Right atrium auricular region (tissue), 2 donors: ENCODE results near the gene SEMA5A. TPM values are rescaled to one million over a fixed set of nuclear protein-coding genes. Genes with fewer than 3 reads are reported as not detected.

Experiments
- DNase-seq: peaks from one replicate; pipeline ENCODE4 v3.0.0-alpha.2; 2019; ENCODE audit warnings: low spot score
- H3K27ac ChIP-seq, 2 donors: fragments of 200-600 bp; sonication (generic); 1 replicate in 1 of 2; 2 replicates in 1 of 2; pipeline ENCODE4 v1.5.1; 2016 to 2019
- H3K27me3 ChIP-seq, 2 donors: fragments of 200-600 bp; sonication (generic); one replicate each; pipeline versions ENCODE4 v1.5.1 to v1.6.0; 2017 to 2019
- H3K36me3 ChIP-seq: fragments of 200-600 bp; sonication (generic); one replicate; pipeline ENCODE4 v1.5.1; 2016
- H3K4me1 ChIP-seq, 2 donors: fragments of 200-600 bp; sonication (generic); one replicate each; pipeline versions ENCODE4 v1.5.1 to v1.6.0; 2017 to 2019
- H3K4me3 ChIP-seq, 2 donors: fragments of 200-600 bp; sonication (generic); 1 replicate in 1 of 2; 2 replicates in 1 of 2; pipeline ENCODE4 v1.5.1; 2017 to 2019; ENCODE audit warnings: mild to moderate bottlenecking in 1 of 2, moderate library complexity in 1 of 2
- H3K9me3 ChIP-seq, 2 donors: fragments of 200-600 bp; sonication (generic); one replicate each; pipeline ENCODE4 v1.5.1; 2019
- total RNA-seq, 2 donors: library from RNA; depleted of rRNA; stranded (reverse); fragments of >200 nt; gene quantifications; one replicate each; pipeline ENCODE4 v1.1.0, GENCODE V29; 2016
- TF ChIP-seq, protein P1 (sequence below), 2 donors: fragments of 200-600 bp; sonication (generic); IDR thresholded peaks; one replicate each; pipeline ENCODE4 v1.5.1; 2019; ENCODE audit warnings: antibody characterized with exemption in 2 of 2

SEMA5A gene
- total RNA-seq, 2 donors from 2014 or later, result 14.1 to 26.2 TPM

DNA sequence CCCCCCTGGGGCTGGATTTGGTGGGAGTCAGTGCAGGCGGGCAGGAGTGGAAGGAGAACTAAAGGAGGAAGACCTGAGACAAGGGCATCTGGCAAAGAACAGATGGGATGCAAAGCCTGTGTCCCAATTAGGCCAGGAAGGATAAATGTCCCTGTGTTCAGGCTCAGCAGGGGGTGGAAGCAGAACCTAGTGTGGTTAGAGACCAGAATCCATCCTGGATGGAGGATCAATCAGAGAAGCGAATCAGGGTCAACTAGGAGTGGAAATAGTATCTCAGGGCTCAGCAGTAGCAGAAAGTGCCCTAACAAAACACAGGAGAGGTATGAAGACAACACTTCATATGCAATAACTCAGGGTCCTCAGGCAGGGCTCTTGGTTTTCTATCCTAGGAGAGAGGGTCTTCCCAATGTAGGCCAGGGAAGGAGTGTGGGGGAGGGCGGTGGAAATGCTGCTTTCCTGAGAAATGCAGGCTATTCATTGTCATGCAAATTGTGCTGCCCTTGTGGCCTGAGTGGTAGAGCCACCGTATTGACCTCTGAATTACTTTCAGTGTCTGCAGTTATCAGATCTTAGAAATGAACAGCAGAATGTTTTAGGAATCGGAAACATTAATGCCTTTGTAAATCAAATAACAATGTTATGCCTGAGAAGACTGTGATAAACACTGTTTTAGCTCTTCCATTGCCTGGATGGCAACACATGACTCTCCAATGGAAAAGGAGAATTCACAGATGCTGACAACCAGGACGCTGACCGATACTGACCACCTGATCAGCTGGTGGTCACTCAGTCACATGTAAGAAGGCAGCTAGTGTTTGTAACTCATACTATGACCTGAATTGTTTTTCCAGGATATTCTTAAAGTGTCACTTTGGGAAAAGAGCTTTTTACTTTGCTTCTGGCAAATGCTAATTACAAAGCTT is 323.6 kb downstream of the SEMA5A start:
- TF ChIP-seq, protein P1, sequence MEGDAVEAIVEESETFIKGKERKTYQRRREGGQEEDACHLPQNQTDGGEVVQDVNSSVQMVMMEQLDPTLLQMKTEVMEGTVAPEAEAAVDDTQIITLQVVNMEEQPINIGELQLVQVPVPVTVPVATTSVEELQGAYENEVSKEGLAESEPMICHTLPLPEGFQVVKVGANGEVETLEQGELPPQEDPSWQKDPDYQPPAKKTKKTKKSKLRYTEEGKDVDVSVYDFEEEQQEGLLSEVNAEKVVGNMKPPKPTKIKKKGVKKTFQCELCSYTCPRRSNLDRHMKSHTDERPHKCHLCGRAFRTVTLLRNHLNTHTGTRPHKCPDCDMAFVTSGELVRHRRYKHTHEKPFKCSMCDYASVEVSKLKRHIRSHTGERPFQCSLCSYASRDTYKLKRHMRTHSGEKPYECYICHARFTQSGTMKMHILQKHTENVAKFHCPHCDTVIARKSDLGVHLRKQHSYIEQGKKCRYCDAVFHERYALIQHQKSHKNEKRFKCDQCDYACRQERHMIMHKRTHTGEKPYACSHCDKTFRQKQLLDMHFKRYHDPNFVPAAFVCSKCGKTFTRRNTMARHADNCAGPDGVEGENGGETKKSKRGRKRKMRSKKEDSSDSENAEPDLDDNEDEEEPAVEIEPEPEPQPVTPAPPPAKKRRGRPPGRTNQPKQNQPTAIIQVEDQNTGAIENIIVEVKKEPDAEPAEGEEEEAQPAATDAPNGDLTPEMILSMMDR (IDR thresholded peaks at IDR 0.05), result no peak
- H3K9me3 ChIP-seq, result no peaks in the 10 kb centered on the region
- H3K4me1 ChIP-seq, result no peaks in the 10 kb centered on the region
- no peaks in the 10 kb centered on the region for H3K27me3 ChIP-seq
- H3K4me3 ChIP-seq, result no peak overlapping the region
- no peaks in the 10 kb centered on the region for H3K36me3 ChIP-seq
- no peak for DNase-seq
- H3K27ac ChIP-seq, result no peak overlapping the region

DNA sequence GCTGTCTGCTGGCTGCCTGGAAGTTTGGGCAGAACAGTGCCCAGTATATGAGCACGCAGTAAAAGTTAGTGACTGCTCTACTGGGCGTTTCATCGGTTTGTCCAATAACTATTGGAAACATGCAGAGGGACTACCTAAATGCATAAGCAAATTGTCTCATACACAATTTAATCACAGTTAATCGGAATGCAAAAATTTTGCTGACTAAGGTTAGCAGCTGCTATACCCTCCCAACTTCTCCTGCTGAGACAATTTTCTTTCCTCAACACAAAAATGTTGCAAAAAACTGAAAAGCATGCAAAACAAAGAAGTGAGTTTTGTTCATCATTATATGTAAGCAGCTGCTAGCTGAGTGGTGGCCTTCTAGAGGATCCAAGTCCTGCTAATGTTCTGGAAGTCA is 327.5 kb downstream of the SEMA5A start:
- no peaks in the 10 kb centered on the region for H3K36me3 ChIP-seq
- TF ChIP-seq, protein P1 (IDR thresholded peaks at IDR 0.05), result no peak
- no peak overlapping the region for H3K27ac ChIP-seq
- H3K9me3 ChIP-seq, result no peaks in the 10 kb centered on the region
- H3K27me3 ChIP-seq, result no peaks in the 10 kb centered on the region
- no peak overlapping the region for H3K4me3 ChIP-seq
- H3K4me1 ChIP-seq, result no peaks in the 10 kb centered on the region
- no peak for DNase-seq

DNA sequence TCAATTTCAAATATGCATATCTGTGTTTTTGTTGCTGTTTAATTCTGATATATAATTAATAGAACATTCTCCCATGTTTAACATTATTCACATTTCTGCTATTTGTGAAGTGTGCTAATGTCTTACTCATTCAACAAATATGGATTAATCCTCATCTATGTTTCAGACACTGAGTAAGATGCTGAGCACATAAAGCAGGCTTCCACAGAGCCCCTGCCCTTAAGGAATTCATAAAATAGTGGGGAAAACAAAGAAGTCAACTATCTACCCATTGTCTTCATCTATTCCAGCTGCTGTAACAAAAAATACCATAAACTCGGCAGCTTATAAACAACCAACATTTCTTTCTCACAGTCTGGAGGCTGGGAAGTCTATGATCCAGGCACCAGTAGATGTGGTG is 333.3 kb downstream of the SEMA5A start:
- no peak overlapping the region for H3K27ac ChIP-seq
- no peak for DNase-seq
- H3K36me3 ChIP-seq, result no peaks in the 10 kb centered on the region
- H3K4me3 ChIP-seq, result no peak overlapping the region
- no peaks in the 10 kb centered on the region for H3K4me1 ChIP-seq
- no peaks in the 10 kb centered on the region for H3K27me3 ChIP-seq
- H3K9me3 ChIP-seq, result no peaks in the 10 kb centered on the region
- TF ChIP-seq, protein P1 (IDR thresholded peaks at IDR 0.05), result no peak

DNA sequence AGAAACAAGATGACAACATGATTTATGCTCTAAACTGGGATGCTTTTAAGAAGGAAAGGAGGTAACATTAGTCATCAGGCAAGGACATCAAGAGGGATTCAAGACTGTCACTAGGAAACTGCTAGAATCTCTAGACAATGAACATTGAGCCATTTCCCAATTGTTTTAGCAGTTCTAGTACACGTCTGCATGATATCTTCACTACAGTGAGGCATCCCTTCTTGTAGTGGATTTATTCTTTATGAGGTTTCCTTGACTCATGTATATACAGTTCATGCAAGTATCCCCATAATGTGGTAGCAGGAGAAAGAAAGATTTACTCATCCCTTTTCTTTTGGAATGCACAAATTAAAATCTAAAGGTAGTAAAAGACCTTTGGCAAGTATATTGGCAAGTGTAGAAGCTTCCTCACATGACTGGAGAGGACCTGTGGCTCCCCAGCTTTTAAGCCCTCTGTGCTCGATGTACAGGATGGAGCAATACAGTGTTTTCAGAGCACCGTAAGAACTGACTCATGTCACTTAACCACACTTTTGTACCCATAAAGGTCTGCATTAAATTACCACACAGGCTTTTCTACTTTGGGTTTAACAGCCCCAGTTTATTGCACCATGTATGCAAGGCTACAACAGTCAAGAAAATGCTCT is 335.9 kb downstream of the SEMA5A start:
- no peak for DNase-seq
- Histone ChIP-seq H3K9me3 (no peaks in the 10 kb centered on the region), H3K4me1 (no peaks in the 10 kb centered on the region), H3K27me3 (no peaks in the 10 kb centered on the region), H3K4me3 (no peak overlapping the region), H3K36me3 (no peaks in the 10 kb centered on the region), H3K27ac (no peak overlapping the region)
- TF ChIP-seq, protein P1 (IDR thresholded peaks at IDR 0.05), result no peak

DNA sequence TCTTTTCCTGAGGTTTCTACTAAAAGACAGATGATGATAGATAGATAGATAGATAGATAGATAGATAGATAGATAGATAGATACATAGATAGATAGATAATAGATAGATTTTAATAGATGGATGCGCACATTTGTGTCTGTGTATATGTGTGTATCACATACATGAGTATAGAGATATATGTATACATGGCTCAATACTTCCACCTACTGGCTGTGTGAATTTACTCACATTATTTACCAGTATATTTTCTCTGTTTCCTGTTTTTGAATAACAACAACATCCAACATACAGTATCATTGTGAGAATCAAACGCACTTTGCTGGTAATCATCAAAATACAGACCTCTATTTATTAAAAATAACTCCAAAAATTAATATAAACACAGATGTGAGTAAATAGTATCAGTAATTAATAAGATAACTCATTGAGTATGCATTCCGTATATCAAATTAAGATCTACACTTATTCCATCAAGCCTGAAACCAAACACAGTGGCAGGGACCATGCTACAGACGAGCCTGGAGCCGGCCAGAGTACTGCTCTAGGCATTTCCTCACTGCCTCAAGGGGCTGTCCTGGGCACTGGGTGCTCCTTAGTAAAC is 338.0 kb downstream of the SEMA5A start:
- H3K9me3 ChIP-seq, result no peaks in the 10 kb centered on the region
- H3K4me3 ChIP-seq, result no peak overlapping the region
- H3K27me3 ChIP-seq, result no peaks in the 10 kb centered on the region
- no peak overlapping the region for H3K27ac ChIP-seq
- H3K36me3 ChIP-seq, result no peaks in the 10 kb centered on the region
- H3K4me1 ChIP-seq, result no peaks in the 10 kb centered on the region
- TF ChIP-seq, protein P1 (IDR thresholded peaks at IDR 0.05), result peak; percentile 22 to 59
- DNase-seq, result no peak
